ENCODE measurements around the gene RNF121.

The RNF121 gene

DNA sequence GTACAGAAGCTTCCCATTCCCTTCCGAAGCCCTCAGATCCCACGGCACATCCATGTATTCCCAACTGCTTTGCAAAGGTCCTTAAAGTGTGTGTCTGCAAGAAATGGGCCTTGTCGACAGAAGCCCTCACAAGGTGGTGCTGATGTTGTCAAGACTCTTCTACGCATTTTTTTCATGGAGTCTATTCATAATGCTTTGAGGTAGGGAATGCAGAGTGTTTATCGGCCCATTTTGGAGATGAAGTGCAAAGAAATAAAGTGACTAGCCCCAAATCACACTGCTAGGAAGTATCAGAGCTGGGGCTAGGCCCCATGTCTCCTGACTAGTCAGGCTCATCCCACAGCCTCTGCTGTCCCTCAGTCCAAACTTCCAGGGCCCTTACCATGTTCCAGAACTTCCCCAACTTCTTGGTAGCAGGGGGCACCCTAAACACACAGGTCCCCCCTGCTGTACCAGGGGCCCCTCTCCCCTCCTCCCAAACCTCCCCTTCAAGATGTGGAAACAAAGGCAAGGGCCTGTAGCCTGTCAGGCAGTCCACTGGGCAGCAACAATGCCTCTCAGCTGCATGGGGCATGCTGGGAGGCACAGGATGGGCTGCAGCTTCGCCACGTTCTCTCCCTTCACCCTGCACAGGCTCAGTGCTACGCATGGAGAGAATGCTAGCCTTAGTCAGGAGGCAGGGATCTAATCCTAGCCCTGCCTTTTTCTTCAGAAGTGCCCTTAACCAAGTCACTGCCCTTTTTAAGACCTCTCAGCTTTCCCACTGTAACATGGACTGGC, 77.7 kb downstream of the RNF121 start:
- no peak for DNase-seq (ENCODE audit: low read depth)

DNA sequence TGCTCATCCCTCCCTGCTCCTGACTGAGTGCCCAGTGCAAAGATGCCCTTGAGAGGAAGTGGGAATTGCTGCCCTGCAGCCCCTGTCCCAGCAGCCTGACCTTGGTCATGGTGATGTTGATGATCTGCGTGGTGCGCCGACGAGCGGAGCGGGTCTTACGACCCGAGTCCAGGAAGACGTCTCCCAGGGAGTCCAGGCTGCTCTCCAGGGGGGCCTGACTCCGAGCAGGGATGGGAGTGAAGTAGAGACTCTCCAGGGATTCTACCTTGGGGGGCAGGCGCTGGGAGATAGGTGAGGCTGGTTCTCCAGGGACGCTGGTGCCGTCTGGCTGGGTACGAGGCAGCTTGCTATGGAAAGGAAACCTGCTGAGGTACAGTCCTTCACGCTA, 78.2 kb downstream of the RNF121 start:
- no peak for DNase-seq (ENCODE audit: low read depth)

DNA sequence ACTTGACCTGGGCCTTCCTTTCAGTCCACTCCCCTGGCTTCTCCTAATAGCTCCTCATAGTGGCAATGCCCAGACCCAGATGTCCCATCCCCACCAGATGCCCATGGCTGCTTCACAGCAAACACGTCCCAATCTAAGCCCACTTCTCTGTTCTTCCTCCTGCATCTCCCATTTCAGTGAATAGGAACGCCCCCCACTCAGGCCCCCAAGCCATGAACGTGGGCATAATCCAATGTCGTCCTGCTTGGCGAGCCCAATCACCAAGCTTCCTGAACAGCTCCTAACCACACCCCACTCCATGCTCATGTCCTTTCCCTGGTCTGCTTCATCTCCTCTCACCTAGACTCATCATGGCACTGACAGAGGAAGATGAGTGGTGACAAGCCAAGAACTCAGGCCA, 78.7 kb downstream of the RNF121 start:
- no peak for DNase-seq (ENCODE audit: low read depth)

DNA sequence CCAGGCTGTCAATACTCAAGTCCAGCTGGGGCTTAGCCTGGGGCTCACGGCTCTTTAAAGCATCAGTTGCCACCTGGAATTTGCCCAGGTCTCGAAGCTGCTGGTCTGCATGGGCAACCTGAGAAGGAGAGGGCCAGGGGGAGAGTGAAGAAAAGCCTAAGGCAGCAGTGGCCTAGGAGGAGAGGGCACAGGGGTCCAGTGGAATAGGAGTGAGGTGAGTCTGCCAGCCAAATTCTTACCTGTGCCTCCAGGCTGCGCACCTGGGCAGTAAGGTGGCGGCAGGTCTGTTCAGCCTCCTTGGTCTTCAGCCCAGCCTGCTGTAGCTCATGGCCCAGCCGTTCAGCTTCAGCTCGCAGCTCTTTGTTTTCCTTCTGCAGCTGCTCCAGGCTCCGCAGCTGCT, 79.9 kb downstream of the RNF121 start:
- no peak for DNase-seq (ENCODE audit: low read depth)

DNA sequence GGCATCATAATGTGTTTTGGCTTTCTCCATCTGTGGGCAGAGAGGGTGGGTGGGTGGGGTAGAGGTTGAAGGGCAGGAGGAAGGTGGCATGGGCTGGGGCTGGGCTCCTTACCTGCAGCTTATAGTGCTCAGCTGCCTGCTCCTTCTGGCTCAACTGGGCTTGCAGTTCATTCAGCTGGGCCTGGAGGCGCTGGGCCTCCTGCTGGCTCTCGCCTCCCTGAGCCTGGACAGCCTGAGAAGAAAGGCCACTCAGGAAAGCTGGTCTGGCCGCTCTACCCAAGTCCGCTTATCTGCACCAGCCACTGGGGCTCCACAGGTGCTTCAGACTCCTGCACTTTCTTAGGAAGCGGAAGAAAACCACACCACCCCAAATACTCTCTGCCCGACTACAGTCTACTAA, 80.3 kb downstream of the RNF121 start:
- no peak for DNase-seq (ENCODE audit: low read depth)

DNA sequence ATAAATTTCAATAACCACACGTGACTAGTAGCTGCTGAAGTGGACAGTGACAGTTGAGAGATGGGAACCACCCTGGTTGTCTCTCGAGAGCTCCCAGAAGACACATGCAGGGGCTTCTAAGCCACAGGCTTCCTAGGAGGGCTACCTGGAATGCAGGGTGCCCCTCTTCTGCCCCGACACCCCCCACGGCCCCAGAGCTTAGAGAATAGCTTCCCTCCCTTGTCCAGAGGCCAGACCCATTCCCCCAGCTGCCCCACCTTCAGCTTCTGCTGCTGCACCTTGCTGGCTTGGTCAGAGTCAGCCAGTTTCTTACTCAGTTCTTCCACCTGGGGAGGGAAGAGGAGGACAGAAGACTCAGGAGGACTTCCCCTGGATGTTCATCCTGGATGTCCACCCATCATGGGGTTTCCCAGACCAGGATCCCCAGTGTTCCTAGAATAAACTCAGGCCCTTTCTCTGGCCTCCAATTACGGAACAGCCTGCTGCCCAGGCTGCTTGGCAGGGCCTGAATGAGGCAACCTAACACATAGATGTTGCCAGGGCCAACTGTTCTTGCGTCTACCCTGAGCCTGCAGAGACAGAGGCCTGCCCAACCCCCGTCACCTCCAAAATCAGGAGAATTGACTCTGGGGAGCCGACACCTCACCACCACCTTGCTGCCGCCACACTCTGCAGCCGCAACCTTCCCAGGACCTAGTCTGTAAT, 81.8 kb downstream of the RNF121 start:
- no peak for DNase-seq (ENCODE audit: low read depth)

DNA sequence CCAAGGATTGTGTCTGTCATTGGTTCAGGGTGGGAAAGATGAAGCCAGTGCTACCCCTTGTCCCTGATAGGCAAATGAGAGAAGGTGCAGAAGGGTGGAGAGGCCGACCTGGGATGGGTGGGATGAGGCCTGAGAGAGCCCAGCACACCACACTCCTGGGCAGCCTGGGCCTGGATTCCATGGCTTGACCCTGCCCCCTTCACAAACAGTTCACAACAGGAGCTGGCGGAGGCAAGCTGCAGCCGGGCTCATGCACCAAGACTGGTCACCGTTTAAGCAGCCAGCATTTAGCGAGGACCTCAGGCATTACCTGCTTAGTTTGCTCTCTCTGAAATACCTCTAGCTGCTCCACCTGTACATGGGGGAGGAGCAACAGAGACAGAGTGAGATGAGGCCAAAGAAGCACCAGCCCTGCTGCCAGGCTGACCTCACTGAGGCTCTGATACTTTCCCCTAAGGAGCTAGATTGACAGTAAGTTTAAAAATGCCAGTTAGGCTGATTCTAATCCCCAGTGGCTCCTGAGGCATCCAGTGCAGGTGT, 83.3 kb downstream of the RNF121 start:
- DNase-seq (ENCODE audit: low read depth): no peak

DNA sequence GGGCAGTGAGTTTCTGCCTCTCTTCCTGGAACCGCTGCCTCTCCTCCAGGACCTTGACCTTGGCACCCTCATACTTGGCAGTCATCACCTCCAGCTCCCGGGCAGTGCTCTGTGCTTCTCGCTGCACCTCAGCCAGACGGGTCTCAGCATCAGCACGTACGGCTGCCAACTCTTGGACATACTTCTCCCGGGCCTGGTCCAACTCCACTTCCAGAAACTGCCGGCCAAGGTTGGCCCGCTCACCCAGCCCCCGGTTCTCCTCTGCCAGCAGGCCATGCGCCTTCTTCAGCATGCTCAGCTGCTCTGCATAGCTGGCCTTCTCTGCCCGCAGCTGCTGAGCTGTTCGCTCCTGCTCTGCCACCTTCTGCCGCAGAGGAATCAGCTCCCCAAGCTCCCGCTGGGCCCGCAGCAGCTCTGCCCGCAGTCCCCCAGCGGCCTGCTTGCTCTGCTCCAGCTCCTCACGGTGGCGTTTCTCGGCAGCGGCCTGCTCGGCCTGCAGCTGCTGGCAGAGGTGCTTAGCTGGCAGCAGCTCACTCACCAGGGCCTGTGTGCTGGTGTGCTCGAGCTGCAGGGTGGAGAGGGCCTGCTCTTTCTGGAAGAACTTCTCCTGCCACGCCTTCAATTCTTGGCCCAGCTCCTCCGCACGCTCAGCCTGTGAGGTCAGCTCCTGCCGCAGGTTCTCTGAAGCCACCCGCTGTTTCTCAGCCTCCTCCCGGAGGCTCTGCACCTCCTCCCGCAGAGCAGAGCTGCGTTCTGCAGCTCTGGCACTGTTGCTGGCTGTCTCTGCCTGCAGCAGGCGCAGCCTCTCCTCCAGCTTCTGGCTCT, 84.3 kb downstream of the RNF121 start:
- no peak for DNase-seq (ENCODE audit: low read depth)

DNA sequence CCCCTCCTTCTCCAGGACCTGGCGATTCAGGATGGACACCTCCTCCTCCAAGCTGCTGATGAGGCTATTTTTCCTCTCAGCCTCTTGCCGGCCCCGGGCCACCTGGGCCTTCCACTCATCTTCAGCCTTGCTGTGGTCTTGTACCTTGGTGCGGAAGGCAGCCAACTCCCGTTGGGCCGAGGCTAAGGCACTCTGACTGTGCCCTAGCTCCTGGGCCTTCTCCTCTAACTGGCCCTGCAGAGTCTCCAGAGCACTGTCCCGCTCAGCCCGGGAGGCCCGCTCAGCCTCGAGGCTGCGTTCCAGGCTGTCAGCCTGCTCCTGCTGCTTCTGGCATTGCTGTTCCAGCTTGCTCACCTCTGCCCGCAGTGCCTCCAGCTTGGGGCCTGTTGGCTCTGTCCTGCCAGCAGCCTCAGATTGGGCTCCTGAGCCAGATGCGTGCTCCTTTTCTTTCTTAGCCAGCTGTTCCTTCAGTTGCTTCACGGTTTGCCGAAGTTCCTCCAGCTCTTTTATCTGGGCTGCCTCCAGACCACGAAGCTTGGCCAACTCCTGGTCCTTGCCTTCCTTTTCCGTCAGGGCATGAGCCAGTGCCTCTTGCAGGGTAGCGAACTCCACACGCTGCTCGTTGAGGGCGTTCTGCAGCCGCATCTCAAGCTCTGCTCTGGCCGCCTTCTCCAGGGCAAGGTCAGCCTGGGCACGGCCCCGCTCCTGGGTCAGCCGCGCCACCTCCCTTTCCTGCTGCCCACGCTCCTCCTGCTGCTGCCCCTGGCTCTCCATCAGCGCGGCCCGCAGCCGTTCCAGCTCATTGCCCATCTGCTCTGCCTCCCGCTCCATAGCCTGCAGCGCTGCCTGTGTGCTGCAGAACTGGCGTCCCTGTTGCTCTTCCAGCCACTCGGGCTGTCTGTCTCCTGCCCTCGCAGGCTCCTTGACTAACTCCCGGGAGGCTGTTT, 85.2 kb downstream of the RNF121 start:
- DNase-seq (ENCODE audit: low read depth): no peak

DNA sequence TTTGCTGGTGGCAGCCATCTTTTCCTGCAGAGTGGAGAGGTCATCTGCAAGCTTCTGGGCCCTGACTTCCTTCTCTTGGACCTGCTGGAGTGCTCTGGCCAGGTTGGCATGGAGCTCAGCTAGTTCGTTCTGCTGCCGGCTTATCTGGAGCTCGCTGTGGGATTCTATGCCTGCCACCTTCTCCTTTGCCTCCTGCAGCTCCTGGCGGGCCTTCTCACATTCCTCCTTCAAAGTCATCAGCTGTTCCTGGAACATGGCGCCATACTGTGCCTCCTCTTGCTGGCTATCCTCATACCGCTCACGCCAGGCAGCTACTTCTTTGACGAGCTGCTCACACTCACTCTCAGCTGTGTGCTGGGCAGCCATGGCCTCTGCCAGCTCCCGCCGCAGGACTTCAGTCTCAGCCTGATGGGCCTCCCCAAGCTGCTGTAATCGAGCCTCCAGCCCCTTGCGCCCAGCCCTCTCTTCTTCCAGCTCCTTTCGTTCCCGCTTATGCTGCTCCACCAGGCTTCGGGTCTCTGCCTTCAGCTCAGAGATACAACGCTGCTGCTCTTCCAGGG, 86.0 kb downstream of the RNF121 start:
- no peak for DNase-seq (ENCODE audit: low read depth)

DNA sequence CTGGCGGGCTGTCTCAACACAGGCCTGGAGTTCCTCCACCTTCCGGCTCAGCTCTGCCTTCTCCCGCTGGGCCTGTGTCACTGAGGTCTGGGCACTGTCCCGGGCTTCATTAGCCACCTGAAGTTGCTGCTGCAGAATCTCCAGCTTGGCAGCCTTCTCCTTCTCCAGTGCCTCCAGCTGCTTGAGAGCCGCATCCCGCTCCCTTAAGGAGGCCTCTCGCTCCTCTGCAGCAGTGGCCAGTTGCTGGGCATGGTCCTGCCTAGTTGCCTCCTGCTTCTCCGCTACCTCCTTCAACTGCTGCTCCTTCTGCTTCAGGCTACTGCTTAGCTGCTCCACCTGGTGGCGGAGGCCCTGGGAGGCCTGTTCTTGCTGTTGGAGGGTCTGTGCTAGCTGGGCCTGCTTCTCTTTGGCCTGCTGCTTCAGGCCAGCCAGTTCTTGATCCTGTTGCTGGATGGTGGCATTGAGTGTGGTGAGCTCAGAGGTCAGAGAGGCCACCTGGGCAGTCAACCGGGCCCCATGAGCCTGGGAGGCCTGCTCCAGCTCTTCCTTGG, 86.7 kb downstream of the RNF121 start:
- DNase-seq (ENCODE audit: low read depth): no peak

DNA sequence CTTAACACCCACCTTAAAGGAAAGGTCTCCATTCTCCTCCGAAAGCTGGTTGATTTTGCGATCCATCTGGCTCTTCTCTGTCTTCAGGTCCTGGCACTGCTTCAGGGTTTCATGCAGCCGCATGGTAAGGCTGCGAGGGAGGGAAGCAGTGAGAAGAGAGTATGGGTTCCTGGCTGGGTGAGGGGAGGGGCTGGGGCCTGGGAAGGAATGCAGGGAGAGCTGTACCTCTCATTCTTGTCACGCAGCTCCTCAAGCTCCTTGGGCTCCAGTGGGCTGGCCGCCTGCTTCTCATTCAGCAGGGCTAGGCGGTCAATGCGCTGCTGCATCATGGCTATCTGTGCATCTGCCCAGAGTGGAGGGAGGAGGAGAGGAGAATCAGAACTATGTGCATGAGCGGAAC, 89.3 kb downstream of the RNF121 start:
- no peak for DNase-seq (ENCODE audit: low read depth)

DNA sequence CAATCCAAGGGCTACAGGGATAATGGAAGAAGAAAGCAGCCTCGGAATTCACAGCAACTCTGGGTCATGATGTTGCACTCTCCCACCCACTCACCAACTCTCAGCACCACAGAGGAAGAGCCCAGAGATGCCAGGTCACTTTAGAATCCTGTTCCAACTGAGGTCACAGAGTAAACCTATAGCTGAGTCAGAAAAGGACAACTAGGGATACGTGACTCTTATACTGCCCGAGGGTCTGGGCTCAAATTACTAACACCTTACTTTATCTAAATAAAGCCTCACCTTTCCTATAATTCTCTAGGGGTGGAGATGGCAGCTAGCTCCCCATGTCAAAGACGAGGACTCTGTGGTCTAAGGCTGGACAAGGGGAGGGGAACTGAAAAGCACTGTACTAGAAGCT, 94.5 kb downstream of the RNF121 start:
- no peak for DNase-seq (ENCODE audit: low read depth)

DNA sequence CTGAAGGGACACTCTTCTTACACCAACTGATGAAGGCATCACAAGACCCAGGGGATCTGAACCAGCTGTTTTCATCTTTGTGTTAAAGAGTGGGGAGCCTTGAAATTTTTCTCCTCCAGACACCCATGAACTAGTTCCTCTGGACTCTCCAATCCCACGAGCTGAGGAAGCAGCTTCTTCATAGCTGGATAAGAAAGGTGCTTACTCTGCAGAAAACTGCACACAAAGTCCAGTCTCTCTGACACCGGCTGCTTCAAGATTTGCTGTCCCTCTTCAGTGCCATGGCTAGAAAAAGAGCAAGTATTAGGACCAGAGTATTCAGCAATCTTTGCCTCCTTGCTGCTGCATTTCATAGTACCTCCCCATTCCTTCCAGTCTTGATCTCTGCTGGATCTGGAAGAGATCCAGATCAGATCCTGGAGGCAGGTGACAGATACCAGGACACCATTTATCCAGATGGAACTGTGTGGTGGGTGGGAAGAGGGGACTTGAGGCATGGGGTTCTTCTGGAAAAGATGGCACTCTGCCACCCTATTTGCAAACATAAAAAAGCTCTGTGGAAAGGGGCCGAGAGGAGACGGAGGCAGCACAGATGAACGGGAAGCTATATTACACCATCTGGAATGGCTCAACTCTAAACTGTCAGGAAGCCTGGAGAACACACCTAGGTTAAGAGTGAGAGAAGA, 95.4 kb downstream of the RNF121 start:
- no peak for DNase-seq (ENCODE audit: low read depth)

DNA sequence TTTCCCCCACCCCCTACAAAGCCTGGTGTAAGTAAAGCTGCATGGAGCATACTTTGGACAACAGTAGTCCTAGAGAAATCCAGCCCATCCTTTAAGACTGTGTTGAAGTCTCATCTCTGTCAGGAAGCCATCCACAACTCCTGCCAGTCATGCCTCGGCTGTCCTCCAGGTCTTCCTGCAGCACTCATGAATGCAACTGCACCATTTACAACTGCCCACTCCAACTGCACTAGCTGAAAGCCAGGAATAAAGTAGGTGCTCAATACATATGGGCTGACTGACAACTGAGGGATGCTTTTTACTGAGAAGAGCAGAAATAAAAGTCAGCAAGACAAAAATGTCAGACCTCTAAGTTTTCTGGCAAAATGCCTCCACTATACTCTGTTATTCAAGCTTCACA, 97.2 kb downstream of the RNF121 start:
- DNase-seq (ENCODE audit: low read depth): no peak

DNA sequence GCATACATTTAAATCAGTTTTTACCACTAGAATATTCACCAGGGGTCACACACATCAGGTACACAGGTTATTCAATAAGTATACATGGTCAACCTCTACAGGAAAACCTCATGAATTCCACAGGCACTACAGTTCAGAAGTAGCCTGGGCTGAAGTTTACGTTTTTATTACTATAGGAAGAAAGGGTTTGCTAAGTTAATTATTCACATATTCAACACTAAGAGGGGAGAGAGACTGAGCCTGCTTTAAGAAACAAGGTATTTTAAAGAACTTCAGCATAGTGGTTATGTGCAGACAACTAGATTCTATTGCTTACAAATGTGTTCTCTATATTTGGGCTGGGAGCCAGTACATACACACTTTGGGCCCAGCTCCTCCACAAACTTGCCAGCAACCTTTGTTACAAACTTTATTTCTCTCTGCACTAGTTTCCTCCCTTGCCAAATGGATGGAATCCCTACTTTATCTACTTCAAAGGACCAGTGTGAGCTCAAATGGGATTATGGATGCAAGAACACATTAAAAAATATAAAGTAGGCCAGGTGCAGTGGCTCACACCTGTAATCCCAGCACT, 101.7 kb downstream of the RNF121 start:
- no peak for DNase-seq (ENCODE audit: low read depth)

DNA sequence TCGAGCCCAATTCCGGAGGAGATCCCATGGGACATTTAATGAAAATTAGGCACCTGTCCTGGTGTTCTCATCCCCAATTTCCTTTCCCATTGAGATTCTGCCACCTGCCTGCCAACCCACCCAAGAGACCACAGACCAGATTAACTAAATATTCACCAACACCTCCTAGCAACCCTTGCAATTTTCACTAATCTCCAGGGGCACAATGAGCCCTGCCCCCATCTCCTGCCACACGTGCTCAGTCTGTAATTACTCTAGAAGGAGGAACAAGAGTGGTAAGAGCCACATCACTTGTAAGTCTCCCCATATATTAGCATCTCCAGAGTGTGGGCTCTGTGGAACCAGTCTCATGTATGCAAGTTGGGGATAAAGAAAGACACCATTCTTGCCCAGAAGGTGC, 107.8 kb downstream of the RNF121 start:
- DNase-seq (ENCODE audit: low read depth): no peak

DNA sequence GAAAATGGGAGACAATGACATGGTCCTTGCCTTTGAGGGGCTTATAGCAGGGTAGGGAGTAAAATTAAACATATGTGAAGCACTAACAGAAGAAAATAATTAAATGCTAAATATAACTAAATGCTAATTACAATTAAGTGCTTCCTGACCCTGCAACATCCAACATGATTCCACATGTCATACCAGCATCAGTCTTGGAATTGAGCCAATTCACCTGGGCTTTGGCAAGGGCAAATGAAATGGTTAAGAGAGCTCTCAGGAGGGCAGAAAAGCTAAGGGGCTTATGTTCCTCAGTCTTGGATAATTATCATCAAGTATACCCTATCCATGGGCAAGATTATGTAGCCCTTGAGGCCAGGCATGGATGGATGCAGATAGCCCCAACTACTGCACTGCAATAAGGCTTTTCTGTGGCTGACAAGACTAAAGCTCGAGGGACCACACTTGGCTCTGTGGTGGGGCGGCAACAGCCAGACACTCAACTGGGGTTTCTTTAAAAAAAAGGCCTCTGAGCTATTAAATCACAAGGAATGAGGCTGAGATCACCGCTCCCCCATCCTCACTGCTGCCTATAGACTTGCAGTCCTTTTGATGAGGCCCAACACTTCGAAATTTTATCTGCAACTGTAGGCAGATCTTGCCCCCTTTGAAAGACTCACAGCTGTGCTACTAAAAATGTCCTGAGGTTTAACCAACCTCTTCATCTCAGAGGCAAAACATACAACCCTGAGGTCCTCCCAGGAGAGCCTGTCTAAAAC, 108.9 kb downstream of the RNF121 start:
- no peak for DNase-seq (ENCODE audit: low read depth)

DNA sequence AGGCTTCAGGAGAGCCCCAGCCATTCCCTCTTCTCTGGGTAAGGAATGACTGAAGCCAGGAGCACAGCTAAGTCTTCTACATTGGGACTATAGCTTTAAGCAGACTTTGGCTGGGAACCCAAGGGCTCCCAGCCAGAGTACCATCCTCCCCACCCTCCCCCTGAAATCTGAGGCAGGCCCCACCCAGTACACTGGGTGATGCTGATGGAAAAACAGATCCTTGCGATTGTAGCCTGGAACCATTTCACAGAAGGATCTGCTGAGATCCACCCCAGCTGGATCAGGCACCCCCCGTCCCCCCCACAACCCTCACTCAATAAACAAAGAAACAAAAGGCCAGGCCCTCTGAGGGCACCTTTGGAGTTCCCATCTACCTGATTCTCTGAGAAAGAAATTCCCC, 109.6 kb downstream of the RNF121 start:
- DNase-seq (ENCODE audit: low read depth): no peak

Measured in non-pigmented ciliary epithelial cell (primary cell).